ENCODE data around the gene KIZ.

Gene KIZ

GRCh38 chr20:21090111-21090618 is 35.7 kb upstream of the KIZ start:
- no peak for TF ChIP-seq CTCF (IDR thresholded peaks at IDR 0.05; ENCODE audit: extremely low read depth, missing control alignments)
- DNase-seq (ENCODE audit: low spot score) = no peak

DNA sequence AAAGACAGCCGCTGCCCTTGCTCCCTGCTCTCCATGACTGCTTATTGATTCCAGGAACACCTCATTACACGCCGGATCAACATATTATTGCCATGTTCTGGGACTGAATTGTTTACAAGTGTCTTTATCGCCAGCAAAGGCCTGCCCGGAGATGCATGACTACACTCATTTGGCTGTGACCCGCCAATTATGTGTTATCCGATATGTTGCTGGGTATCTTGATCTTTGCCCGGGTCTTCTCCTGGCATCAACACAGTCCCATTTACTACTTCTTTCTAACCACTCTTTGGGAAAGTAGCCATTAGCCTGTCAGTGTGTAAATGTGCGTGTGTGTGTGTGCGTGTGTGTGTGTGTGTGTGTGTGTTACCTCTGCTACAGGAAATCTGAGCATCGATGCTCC is 35.2 kb upstream of the KIZ start:
- TF ChIP-seq CTCF (IDR thresholded peaks at IDR 0.05; ENCODE audit: extremely low read depth, missing control alignments) = no peak
- no peak for DNase-seq (ENCODE audit: low spot score)

DNA sequence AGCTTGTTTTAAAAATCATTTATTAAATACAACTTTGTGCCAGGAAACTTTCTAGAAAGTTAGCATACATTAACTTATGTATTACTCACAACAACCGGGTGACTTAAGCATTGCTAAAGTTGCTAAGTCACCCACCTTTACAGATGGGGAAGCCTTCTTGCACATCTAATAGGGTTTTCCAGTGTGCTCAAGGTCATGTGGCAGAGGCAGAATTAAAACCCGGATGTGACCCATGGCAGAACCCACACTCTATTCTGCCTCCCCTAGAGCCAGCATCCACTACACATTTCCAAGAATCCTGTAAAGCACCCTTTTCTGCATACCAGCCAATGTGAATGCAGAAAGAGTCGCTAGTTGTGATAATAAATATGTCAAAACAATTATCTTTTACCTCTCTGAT is 33.1 kb upstream of the KIZ start:
- TF ChIP-seq CTCF (IDR thresholded peaks at IDR 0.05; ENCODE audit: extremely low read depth, missing control alignments) = no peak
- no peak for DNase-seq (ENCODE audit: low spot score)

DNA sequence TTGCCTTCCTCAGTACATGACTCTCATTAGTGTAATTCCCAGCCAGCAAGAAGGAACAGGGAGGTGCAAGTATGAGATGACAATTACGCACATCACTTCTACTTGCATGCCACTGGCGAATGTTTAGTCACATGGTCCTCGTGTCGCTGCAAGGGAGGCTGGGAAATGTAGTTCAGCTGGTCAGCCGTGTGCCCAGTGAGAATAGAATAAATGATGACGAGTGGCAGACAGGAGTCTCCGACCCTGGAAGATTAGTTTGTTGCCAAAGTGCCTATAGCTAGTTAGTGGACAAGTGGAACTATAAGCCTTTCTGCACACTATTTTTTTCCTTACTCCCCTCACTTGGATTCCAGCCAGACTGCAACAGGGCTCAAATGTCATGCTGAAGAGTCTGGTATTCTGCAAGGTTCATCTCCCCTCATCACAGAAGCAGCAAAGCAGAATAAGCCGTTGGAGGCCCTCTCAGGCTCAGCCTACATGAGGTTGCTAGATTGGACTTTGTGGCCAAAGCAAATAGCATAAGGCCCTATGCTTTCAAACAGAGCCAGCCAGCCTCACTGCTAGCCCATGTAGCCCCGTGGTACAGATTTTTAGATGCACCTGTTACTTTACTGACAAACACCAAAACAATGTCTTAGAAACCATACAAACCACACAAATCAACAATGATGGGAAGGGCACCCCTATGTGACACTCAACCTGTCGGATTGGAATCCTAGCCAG is 29.4 kb upstream of the KIZ start:
- no peak for TF ChIP-seq CTCF (IDR thresholded peaks at IDR 0.05; ENCODE audit: extremely low read depth, missing control alignments)
- peak; percentile 18 for DNase-seq (ENCODE audit: low spot score)

- DNase-seq (ENCODE audit: low spot score) = peak; percentile 62
- TF ChIP-seq CTCF (IDR thresholded peaks at IDR 0.05; ENCODE audit: extremely low read depth, missing control alignments) = no peak
Observed at GRCh38 chr20:21099751-21100577, 25.9 kb upstream of the KIZ start.

GRCh38 chr20:21100578-21101452 is 25.1 kb upstream of the KIZ start:
- TF ChIP-seq CTCF (IDR thresholded peaks at IDR 0.05; ENCODE audit: extremely low read depth, missing control alignments) = no peak
- peak; percentile 45 for DNase-seq (ENCODE audit: low spot score)

All from GM20000 (cell line).